Skeletal muscle cell (primary cell): ENCODE data around the gene CCDC174.

ENCODE experiments used
- DNase-seq: peaks from one replicate; pipeline ENCODE4 v3.0.0-alpha.2; 2010; ENCODE audit warnings: low read depth
- H3K4me3 ChIP-seq: 2 replicates; pipeline ENCODE4 v1.5.1; 2011; ENCODE audit warnings: low read depth, mild to moderate bottlenecking, control low read depth, low read length, moderate library complexity

The CCDC174 gene

GRCh38 chr3:14623569-14624051, 28.0 kb upstream of the CCDC174 start:
- DNase-seq: no peak
- H3K4me3 ChIP-seq: no peak overlapping the region

DNA sequence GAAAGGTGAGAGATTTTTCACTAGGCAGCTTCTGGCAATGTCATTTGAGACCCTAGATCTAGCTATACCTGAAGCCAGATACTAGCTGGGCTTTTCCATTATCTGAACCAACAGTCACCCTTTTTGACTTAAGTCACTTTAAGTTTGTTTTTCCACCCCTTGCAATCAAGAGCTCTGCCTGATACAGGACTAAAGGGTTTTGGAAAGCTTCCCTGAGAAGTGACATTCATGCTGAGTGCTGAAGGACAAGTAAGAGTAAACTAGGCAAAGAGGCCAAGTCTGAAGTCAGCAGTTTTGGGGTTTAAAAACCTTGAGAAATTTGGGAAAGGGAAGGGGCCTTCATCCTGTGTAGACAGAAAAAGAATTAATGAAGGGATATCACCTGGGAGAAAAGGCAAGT, 27.1 kb upstream of the CCDC174 start:
- DNase-seq: no peak
- no peak overlapping the region for H3K4me3 ChIP-seq

- no peak for DNase-seq
- H3K4me3 ChIP-seq: no peak overlapping the region
Measured at GRCh38 chr3:14625443-14625842, 26.1 kb upstream of the CCDC174 start.

- DNase-seq: no peak
- no peak overlapping the region for H3K4me3 ChIP-seq
Measured at GRCh38 chr3:14627815-14628214, 23.7 kb upstream of the CCDC174 start.

DNA sequence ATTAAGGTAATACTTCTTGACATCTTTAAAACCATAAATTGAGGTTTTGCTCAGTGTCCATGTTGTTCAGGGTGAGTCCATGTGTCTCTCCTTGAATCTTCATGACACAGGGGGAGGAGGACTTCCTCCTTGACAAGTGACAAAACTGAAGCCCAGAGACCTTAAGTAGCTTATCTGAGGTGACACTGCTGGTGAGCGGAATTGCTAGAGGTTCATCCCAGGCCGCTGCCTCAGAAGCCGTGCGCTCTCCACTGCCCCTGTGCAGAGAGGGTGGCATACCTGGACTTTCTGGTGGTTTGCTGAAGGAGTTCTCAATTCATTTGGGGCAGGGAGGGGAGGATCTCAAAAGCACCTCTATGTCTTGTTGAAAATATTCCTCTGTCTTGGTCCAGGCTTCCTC, 23.2 kb upstream of the CCDC174 start:
- no peak for DNase-seq
- no peak overlapping the region for H3K4me3 ChIP-seq

DNA sequence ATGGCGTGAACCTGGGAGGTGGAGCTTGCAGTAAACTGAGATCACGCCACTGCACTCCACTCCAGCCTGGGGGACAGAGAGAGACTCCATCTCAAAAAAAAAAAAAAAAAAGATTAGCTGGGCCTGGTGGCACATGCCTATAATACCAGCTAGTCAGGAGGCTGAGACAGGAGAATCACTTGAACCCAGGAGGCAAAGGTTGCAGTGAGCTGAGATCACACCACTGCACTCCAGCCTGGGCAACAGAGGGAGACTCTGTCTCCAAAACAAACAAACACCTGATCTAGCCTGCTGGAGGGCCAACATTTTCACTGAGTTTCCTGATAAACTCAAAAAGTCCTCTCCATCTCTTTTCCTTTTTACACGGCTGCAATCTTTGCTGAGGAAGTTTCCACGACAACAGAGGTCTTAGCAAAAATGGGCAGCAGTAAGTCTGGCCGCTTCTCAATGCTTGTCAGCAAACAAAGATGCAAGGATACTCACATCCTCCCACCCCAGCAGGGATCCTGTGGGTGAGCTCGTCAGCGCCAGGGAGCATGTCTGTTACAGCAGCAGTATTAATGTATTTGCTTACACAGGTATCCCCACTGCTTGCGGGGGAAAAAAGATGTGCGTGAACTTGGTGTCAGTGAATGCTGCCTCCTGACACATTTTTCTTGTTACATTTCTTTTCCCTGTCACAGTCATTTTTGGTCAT, 21.0 kb upstream of the CCDC174 start:
- H3K4me3 ChIP-seq: no peak overlapping the region
- no peak for DNase-seq

DNA sequence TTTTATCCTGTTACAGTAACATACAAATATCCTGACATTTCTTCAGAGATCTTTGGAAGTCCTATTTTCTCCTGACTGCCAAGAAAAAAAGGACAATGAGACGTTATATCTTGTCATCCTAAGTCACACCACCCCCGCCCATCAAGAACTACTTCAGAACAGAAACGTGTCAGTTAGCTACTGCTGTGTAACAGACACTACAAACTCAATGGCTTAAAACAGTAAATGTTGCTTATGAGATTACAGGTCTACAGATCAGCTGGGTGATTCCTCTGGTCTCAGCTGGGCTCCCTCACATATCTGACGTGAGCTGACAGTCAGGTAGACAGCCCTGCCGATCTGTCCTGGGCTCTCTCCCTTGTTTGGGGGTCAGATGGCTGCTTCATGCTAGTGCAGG, 20.5 kb upstream of the CCDC174 start:
- H3K4me3 ChIP-seq: no peak overlapping the region
- DNase-seq: no peak

- no peak for DNase-seq
- H3K4me3 ChIP-seq: no peak overlapping the region
Measured at GRCh38 chr3:14631687-14632441, 19.7 kb upstream of the CCDC174 start.

DNA sequence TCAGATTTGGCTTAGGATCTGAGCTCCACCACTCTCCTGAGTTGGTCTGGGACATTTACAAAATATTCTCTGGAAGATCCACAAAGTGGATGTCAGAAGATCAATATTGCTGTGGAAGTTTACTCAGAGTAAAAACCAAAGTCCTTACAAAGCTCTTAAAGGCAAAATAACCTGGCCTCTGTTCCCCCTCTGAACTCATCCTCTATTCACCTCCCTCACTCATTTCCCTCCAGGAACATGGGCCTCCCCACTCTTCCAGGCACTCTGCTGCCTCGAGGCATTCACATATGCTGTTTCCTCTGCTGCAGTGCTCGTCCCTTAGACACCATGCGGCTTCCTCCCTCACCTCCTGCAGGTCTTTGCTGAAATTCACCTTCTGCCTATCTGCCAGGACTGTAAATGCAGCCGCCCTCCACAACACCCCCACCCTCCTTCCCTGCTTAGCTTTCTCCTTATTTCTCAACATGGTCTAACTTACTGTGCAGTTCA, 19.1 kb upstream of the CCDC174 start:
- no peak overlapping the region for H3K4me3 ChIP-seq
- DNase-seq: no peak

DNA sequence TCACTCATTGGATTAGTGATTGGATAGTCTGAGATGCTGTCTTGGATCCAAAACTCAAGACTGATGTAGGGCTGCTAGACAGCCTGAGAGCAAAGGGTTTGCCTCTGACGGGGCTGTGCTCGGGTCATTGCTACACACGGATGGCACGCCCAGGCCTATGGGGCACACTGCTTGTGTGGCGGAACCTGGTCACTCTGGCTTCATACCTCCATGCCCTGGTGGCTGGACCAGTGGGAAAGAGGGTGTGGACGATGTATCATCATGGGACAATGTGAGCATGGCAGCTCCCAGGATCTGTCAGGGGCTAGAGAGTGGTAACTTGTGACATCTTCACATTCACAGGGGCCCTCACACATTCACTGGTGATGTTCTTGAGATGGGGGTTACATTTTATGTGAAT, 18.1 kb upstream of the CCDC174 start:
- DNase-seq: no peak
- no peak overlapping the region for H3K4me3 ChIP-seq

DNA sequence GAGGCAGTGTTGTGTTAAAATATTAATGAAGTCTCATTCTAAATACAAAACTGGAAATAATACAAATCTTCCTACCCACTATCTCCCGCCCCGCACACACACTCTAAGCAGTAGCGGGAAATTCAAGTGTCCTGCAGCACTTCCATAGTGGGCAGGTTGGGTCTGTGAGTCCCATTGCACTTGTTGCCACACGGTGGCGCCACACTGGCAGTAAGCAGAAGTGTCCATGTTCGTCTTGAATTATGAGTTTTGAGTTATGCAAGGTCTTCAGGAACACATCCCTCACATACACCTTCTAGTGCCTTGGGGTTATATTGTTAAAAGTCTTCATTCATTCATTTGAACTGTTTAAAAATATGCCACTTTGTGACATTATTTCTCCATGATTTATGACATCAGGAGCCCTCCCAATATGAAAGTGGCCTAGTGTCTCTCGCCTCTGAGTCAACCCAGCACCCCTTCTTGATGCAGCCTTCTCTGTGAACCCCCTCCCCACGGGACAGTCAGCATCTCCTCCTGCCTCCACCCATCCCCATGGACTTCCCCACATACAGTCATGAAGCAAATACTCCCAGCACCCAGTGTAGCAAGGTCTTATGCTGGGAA, 17.6 kb upstream of the CCDC174 start:
- no peak overlapping the region for H3K4me3 ChIP-seq
- no peak for DNase-seq

GRCh38 chr3:14634763-14635400, 16.7 kb upstream of the CCDC174 start:
- H3K4me3 ChIP-seq: no peak overlapping the region
- no peak for DNase-seq

GRCh38 chr3:14636496-14637087, 15.0 kb upstream of the CCDC174 start:
- DNase-seq: no peak
- no peak overlapping the region for H3K4me3 ChIP-seq

GRCh38 chr3:14640157-14640562, 11.4 kb upstream of the CCDC174 start:
- DNase-seq: no peak
- H3K4me3 ChIP-seq: no peak overlapping the region

DNA sequence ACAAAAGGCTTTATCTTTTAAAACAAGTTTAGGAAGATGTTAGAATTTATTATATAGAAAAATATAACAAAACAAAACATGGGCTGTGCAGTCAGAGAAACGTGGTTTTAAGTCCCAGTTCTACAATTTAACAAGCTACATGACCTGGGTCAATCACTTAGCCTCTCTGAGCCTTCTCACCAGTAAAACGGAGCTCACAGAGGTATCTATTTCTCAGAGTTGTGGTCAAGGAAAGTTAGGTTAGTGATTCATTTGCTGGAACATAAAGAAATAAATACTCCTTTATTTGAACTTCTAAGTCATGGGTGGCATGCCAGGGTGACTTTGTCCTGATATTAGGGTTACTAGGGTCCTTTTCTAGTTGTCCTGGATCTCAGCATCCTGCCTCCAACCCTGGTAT, 10.8 kb upstream of the CCDC174 start:
- no peak overlapping the region for H3K4me3 ChIP-seq
- DNase-seq: no peak

- no peak overlapping the region for H3K4me3 ChIP-seq
- no peak for DNase-seq
Measured at GRCh38 chr3:14641346-14641745, 10.2 kb upstream of the CCDC174 start.

GRCh38 chr3:14645453-14645852, 6.1 kb upstream of the CCDC174 start:
- no peak for DNase-seq
- H3K4me3 ChIP-seq: no peak overlapping the region

GRCh38 chr3:14646131-14646573, 5.4 kb upstream of the CCDC174 start:
- DNase-seq: no peak
- H3K4me3 ChIP-seq: no peak overlapping the region

- no peak for DNase-seq
- no peak overlapping the region for H3K4me3 ChIP-seq
Measured at GRCh38 chr3:14646589-14647413, 4.8 kb upstream of the CCDC174 start.
